IPS-20b (cell line): ENCODE measurements around the gene EIF3I.

Source experiments
- H3K27ac ChIP-seq: one replicate; pipeline ENCODE4 v1.5.1; 2013; ENCODE audit warnings: low read length
- H3K27me3 ChIP-seq: 2 replicates; pipeline ENCODE4 v1.6.1; 2013; ENCODE audit warnings: mild to moderate bottlenecking, low read length, inconsistent platforms; ENCODE audit not compliant: insufficient read depth
- H3K36me3 ChIP-seq: 2 replicates; pipeline ENCODE4 v1.6.1; 2013; ENCODE audit warnings: low read depth, mild to moderate bottlenecking, inconsistent platforms, low read length, moderate library complexity; ENCODE audit not compliant: insufficient read depth
- H3K4me1 ChIP-seq: 2 replicates; pipeline ENCODE4 v1.6.1; 2013; ENCODE audit warnings: mild to moderate bottlenecking, control low read depth, inconsistent platforms, low read length, moderate library complexity; ENCODE audit not compliant: insufficient read depth
- H3K4me3 ChIP-seq: 2 replicates; pipeline ENCODE4 v1.5.1; 2013; ENCODE audit warnings: mild to moderate bottlenecking, low read length, inconsistent platforms
- H3K9ac ChIP-seq: 2 replicates; pipeline ENCODE4 v1.6.1; 2013; ENCODE audit warnings: low read depth, mild to moderate bottlenecking, inconsistent platforms, low read length, moderate library complexity
- H3K9me3 ChIP-seq: 2 replicates; pipeline ENCODE4 v1.6.1; 2013; ENCODE audit warnings: mild to moderate bottlenecking, low read depth, low read length, inconsistent platforms; ENCODE audit not compliant: insufficient read depth

Gene EIF3I

GRCh38 chr1:32186077-32186476 is 36.1 kb upstream of the EIF3I start:
- Histone ChIP-seq H3K9me3 (no peaks in the 10 kb centered on the region), H3K36me3 (peaks cover 91% of the 10 kb centered on the region), H3K4me1 (no peaks in the 10 kb centered on the region), H3K4me3 (no peak overlapping the region), H3K27me3 (no peaks in the 10 kb centered on the region), H3K9ac (no peak overlapping the region), H3K27ac (no peak overlapping the region)

- Histone ChIP-seq H3K9me3 (no peaks in the 10 kb centered on the region), H3K36me3 (peaks cover 91% of the 10 kb centered on the region), H3K9ac (no peak overlapping the region), H3K4me3 (no peak overlapping the region), H3K27ac (no peak overlapping the region), H3K27me3 (no peaks in the 10 kb centered on the region), H3K4me1 (no peaks in the 10 kb centered on the region)
These were observed 35.7 kb upstream of the EIF3I start for GRCh38 chr1:32186491-32186890.

DNA sequence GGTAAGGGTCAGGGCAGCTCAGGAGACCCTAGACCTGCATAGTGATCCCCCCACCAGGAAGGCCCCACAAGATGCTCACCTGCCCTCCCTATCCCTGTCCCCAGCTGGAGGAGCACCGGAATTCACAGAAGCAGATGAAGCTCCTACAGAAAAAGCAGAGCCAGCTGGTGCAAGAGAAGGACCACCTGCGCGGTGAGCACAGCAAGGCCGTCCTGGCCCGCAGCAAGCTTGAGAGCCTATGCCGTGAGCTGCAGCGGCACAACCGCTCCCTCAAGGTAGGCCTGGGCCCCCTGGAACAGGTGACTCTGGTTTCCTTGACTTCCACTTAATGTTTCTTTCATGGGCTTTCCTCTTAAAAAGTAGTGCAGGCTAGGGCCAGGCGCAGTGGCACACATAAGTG is 34.4 kb upstream of the EIF3I start:
- H3K27ac ChIP-seq, result no peak overlapping the region
- no peaks in the 10 kb centered on the region for H3K9me3 ChIP-seq
- peaks cover 91% of the 10 kb centered on the region for H3K36me3 ChIP-seq

DNA sequence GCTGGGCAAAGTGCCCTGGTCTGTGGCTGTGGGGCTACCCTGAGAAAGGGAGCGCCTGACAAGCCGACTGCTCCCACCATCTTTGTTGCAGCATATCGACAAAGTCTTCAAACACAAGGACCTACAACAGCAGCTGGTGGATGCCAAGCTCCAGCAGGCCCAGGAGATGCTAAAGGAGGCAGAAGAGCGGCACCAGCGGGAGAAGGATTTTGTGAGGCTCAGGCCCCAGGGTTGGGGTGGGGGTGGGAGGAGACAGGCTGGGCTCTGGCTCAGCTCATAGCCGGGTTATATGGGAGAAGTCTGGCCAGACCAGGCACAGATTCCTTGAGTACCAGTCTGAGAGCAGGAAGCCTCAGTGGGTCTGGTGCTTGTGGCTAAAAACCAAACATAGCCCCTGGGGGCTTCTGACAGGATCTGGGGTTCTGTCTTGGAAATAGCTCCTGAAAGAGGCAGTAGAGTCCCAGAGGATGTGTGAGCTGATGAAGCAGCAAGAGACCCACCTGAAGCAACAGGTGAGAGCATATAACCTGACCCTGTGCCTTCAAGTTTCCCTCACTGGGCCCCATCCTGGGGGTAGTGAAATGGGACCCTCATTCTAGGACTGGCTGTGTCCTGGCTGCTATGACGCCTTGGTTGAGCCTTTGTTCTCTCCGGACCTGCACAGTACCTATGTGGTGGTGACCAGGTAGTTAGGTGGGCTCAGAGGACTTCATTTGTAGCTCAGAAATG is 29.8 kb upstream of the EIF3I start:
- H3K36me3 ChIP-seq, result peaks cover 100% of the 10 kb centered on the region

More for the DNA sequence above, 34.4 kb upstream of the EIF3I start:
- Histone ChIP-seq H3K27me3 (no peaks in the 10 kb centered on the region), H3K4me1 (no peaks in the 10 kb centered on the region), H3K4me3 (no peak overlapping the region), H3K9ac (no peak overlapping the region)

GRCh38 chr1:32194984-32195383 is 27.2 kb upstream of the EIF3I start:
- Histone ChIP-seq H3K4me3 (no peak overlapping the region), H3K9ac (no peak overlapping the region), H3K36me3 (peaks cover 89% of the 10 kb centered on the region), H3K27me3 (no peaks in the 10 kb centered on the region), H3K27ac (no peak overlapping the region), H3K4me1 (peaks cover 15% of the 10 kb centered on the region; the same call in 1 of the 2 replicates), H3K9me3 (no peaks in the 10 kb centered on the region)

More for the DNA sequence above, 29.8 kb upstream of the EIF3I start:
- Histone ChIP-seq H3K4me1 (no peaks in the 10 kb centered on the region), H3K4me3 (no peak overlapping the region), H3K9ac (no peak overlapping the region), H3K9me3 (no peaks in the 10 kb centered on the region), H3K27me3 (no peaks in the 10 kb centered on the region), H3K27ac (no peak overlapping the region)

- Histone ChIP-seq H3K4me3 (no peak overlapping the region), H3K4me1 (peaks cover 16% of the 10 kb centered on the region; the same call in 1 of the 2 replicates), H3K27ac (no peak overlapping the region), H3K9me3 (no peaks in the 10 kb centered on the region), H3K9ac (no peak overlapping the region), H3K27me3 (no peaks in the 10 kb centered on the region), H3K36me3 (peaks cover 84% of the 10 kb centered on the region)
These were observed 26.7 kb upstream of the EIF3I start for GRCh38 chr1:32195531-32195930.

- H3K9me3 ChIP-seq, result no peaks in the 10 kb centered on the region
- peaks cover 77% of the 10 kb centered on the region for H3K36me3 ChIP-seq
- H3K4me1 ChIP-seq, result peaks cover 16% of the 10 kb centered on the region; the same call in 1 of the 2 replicates
- H3K27me3 ChIP-seq, result no peaks in the 10 kb centered on the region
- no peak overlapping the region for H3K4me3 ChIP-seq
- no peak overlapping the region for H3K9ac ChIP-seq
- no peak overlapping the region for H3K27ac ChIP-seq
These were observed 26.0 kb upstream of the EIF3I start for GRCh38 chr1:32195972-32196823.

DNA sequence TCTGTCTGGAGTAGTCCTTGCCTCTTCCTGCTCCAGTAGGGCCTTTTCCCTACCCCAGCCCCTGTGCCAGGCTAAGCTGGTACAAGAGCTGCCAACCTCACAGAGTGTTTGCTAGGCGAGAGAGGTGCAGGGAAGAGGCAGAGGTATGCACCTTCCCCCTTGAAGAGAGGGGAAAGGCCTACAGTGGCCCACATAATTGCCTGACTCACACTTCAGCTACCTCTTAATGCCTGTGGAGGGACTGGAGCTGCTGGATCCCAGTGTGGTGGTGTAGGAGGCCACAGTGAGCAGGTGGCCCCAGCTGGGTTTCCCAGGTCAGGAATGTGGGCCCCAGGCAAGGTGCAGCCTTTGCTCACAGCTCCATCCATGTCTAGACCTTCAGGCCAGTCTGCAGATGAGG is 25.1 kb upstream of the EIF3I start:
- Histone ChIP-seq H3K27me3 (0 out of 2 replicates have a peak, but pooled peaks cover 3% of the 10 kb centered on the region), H3K36me3 (peaks cover 68% of the 10 kb centered on the region), H3K9me3 (no peaks in the 10 kb centered on the region), H3K4me1 (peaks cover 22% of the 10 kb centered on the region; the same call in 1 of the 2 replicates), H3K27ac (no peak overlapping the region), H3K9ac (no peak overlapping the region), H3K4me3 (no peak overlapping the region)

DNA sequence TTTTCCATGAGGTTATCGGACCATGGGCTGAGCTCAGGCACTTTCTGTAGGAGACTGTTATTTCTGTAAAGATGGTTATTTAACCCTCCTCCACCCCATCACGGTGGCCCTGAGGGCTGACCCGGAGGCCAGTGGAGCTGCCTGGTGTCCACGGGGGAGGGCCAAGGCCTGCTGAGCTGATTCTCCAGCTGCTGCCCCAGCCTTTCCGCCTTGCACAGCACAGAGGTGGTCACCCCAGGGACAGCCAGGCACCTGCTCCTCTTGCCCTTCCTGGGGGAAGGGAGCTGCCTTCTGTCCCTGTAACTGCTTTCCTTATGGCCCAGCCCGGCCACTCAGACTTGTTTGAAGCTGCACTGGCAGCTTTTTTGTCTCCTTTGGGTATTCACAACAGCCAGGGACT is 24.4 kb upstream of the EIF3I start:
- no peak overlapping the region for H3K4me3 ChIP-seq
- H3K36me3 ChIP-seq, result peaks cover 60% of the 10 kb centered on the region
- H3K27ac ChIP-seq, result no peak overlapping the region
- 0 out of 2 replicates have a peak, but pooled peaks cover 7% of the 10 kb centered on the region for H3K27me3 ChIP-seq
- H3K4me1 ChIP-seq, result peaks cover 22% of the 10 kb centered on the region; the same call in 1 of the 2 replicates
- no peaks in the 10 kb centered on the region for H3K9me3 ChIP-seq
- H3K9ac ChIP-seq, result no peak overlapping the region

DNA sequence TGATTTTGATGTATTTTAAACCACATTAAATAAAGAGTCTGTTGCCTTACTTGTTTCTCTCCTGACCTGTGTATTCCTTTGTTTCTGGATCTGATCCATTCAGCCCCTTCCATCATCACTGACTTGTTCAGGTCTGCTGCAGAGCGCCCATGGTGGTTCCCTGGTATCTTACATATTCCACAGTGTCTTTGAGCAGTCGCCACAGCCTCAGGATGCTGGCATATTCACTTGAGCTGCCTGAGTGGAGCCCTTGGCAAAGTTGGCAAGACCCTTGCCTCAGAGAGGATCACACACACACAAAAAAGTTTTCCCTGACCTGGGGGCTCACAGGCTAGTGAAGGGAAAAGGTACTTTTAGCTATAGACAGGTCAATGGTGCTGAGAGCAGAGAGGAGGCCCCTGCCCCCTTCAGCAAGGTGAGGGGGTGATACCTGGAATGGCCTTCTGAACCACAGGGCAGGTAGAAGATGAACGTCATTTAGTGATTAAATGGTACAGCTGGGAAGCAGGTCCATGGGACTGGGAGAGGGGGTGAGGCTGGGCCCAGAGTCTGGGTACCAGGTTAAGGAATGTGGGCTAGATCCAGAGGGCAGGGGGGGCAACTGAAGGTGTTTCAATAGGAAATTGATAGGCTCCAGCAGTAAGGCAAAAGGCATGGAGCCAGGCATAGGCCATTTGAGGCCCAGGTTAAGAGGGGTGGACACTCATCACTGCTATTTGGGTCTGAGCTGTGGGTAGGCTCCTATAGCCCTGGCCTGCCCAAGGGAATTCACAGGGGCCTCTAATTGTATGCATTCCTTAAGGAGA is 23.8 kb upstream of the EIF3I start:
- Histone ChIP-seq H3K4me1 (peaks cover 22% of the 10 kb centered on the region; the same call in 1 of the 2 replicates), H3K9ac (no peak overlapping the region), H3K27ac (no peak overlapping the region), H3K27me3 (0 out of 2 replicates have a peak, but pooled peaks cover 7% of the 10 kb centered on the region), H3K4me3 (no peak overlapping the region), H3K36me3 (peaks cover 54% of the 10 kb centered on the region), H3K9me3 (no peaks in the 10 kb centered on the region)

DNA sequence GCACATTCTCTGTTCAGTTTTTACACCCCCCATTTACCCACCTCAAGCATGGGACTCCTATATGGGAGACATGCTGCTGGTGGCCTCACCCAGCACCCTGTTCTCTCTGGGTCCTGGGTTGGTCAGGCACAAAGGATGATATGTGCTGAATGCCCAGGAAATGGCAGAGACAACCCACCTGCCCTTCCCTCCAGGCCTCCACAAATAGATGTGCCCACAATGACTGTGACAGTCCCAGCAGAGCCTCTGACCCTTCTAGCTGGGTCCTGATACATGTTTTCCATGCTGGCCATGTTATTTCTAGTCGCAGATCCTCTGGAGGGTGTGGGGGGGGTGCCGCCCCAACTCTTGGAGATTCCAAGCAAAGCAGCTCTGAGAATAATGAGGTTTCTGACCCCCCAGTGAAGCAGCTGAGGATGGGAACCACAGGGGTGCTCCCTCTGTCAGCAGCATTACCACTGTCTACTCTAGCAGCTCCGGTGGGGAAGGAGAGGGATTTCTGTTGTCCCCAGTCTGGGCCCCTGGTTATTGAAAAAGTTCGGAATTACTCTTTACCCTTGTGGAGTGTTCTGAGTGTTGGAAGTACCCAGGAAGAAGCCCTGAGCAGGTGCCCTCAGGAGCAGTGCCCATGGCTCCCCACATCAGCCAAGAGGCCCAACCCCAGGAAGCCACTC is 23.0 kb upstream of the EIF3I start:
- H3K4me1 ChIP-seq, result peaks cover 22% of the 10 kb centered on the region; the same call in 1 of the 2 replicates
- no peak overlapping the region for H3K9ac ChIP-seq
- no peak overlapping the region for H3K27ac ChIP-seq
- peaks cover 14% of the 10 kb centered on the region for H3K27me3 ChIP-seq
- peak overlapping the region; percentile 34; the same call in 1 of the 2 replicates for H3K4me3 ChIP-seq
- H3K9me3 ChIP-seq, result no peaks in the 10 kb centered on the region
- peaks cover 47% of the 10 kb centered on the region for H3K36me3 ChIP-seq
